Endothelial cell of umbilical vein (primary cell): ENCODE measurements around the gene HPSE2. TPM values are rescaled to one million over a fixed set of nuclear protein-coding genes. Genes with fewer than 3 reads are reported as not detected.

Source experiments
- BruUV-seq: library from RNA; stranded (reverse); fragments of 400-500 nt; replicated peaks from 2 replicates; lab custom pipeline; 2021; lab: Mats Ljungman, UMichigan
- CTCF ChIA-PET: fragments of 300-600, 350-600 bp; sonication (Branson Sonifier 250); formaldehyde crosslinking; loops from one replicate; lab custom pipeline; 2021; ENCODE audit warnings: antibody characterized with exemption, inconsistent platforms; lab: Charles Lee
- POLR2A ChIA-PET: fragments of 300-600, 350-600 bp; sonication (Branson Sonifier 250); formaldehyde crosslinking; loops from one replicate; lab custom pipeline; 2021; ENCODE audit warnings: antibody characterized with exemption, inconsistent platforms; lab: Charles Lee
- DNase-seq: peaks from one replicate; pipeline ENCODE4 v3.0.0-alpha.2; 2011; ENCODE audit warnings: low read depth, low spot score
- FAIRE-seq: peaks from 2 replicates; lab custom pipeline; 2011; peaks lifted over from hg19 to GRCh38; lab: Jason Lieb, UNC
- H2AFZ ChIP-seq: 2 replicates; pipeline ENCODE4 v1.6.0; 2012; ENCODE audit warnings: low read depth, low read length, control low read depth, inconsistent platforms
- H3K27ac ChIP-seq: 2 replicates; pipeline ENCODE4 v1.5.1; 2011; ENCODE audit warnings: low read depth, mild to moderate bottlenecking, control low read depth, low read length, moderate library complexity; ENCODE audit not compliant: insufficient read depth
- H3K27me3 ChIP-seq, 2 experiments: 2 replicates each; pipeline versions ENCODE4 v1.6.0 to v1.6.1; 2011; ENCODE audit warnings: low read length in 2 of 2, mixed read lengths in 1 of 2; ENCODE audit not compliant: control insufficient read depth in 2 of 2, insufficient read depth in 2 of 2
- H3K36me3 ChIP-seq, 2 experiments: 2 replicates in 1 of 2; 3 replicates in 1 of 2; pipeline ENCODE4 v1.5.1; 2011; ENCODE audit warnings: low read length in 2 of 2, mild to moderate bottlenecking in 1 of 2, moderate library complexity in 1 of 2; ENCODE audit not compliant: control insufficient read depth in 2 of 2, insufficient read depth in 2 of 2; ENCODE audit errors: extremely low read depth in 1 of 2
- H3K4me1 ChIP-seq: 3 replicates; pipeline ENCODE4 v1.5.1; 2011; ENCODE audit warnings: mild to moderate bottlenecking, low read length; ENCODE audit not compliant: control insufficient read depth, insufficient read depth; ENCODE audit errors: extremely low read depth
- H3K4me2 ChIP-seq: 2 replicates; pipeline ENCODE4 v1.6.1; 2011; ENCODE audit warnings: low read length, control low read depth, mixed read lengths; ENCODE audit not compliant: insufficient read depth
- H3K4me3 ChIP-seq, 3 experiments: fragments of 200-600 bp in 1 of 3; sonication (generic), shearing (Covaris generic) in 1 of 3; replicated peaks in 1 of 3; 2 replicates each; pipeline ENCODE4 v1.5.1; 2011 to 2016; ENCODE audit warnings: control low read depth in 3 of 3, low read length in 3 of 3, mild to moderate bottlenecking in 2 of 3, inconsistent platforms in 1 of 3, low read depth in 1 of 3, moderate library complexity in 1 of 3; ENCODE audit not compliant: insufficient read depth in 1 of 3
- H3K79me2 ChIP-seq: 2 replicates; pipeline ENCODE4 v1.6.0; 2012; ENCODE audit warnings: low read length, inconsistent platforms; ENCODE audit not compliant: control insufficient read depth, insufficient read depth
- H3K9ac ChIP-seq: replicated peaks from 2 replicates; pipeline ENCODE3; 2011; ENCODE audit warnings: low read length, control low read depth; ENCODE audit not compliant: insufficient read depth; ENCODE audit errors: extremely low read depth
- H3K9me1 ChIP-seq: replicated peaks from 3 replicates; pipeline ENCODE4 v1.6.0; 2011; ENCODE audit warnings: mild to moderate bottlenecking, low read length; ENCODE audit not compliant: control insufficient read depth, insufficient read depth; ENCODE audit errors: extremely low read depth
- H3K9me3 ChIP-seq: replicated peaks from 2 replicates; pipeline ENCODE4 v1.5.1; 2012; ENCODE audit warnings: low read length, inconsistent platforms; ENCODE audit not compliant: control insufficient read depth, insufficient read depth
- H4K20me1 ChIP-seq: replicated peaks from 2 replicates; pipeline ENCODE3; 2011; ENCODE audit warnings: mild to moderate bottlenecking, low read length; ENCODE audit not compliant: control insufficient read depth, insufficient read depth; ENCODE audit errors: extremely low read depth
- EZH2 ChIP-seq: IDR thresholded peaks from 2 replicates; pipeline ENCODE4 v1.6.1; 2012; ENCODE audit warnings: borderline replicate concordance, low read depth, mild to moderate bottlenecking, moderate library complexity, low read length, inconsistent platforms; ENCODE audit not compliant: severe bottlenecking
- FOS ChIP-seq: IDR thresholded peaks from 2 replicates; pipeline ENCODE4 v1.6.1; 2011; ENCODE audit warnings: mild to moderate bottlenecking, low read length, moderate library complexity, borderline replicate concordance; ENCODE audit not compliant: insufficient read depth
- GATA2 ChIP-seq: IDR thresholded peaks from 2 replicates; pipeline ENCODE4 v1.7.0; 2011; ENCODE audit warnings: low read depth, mild to moderate bottlenecking, moderate library complexity, mixed read lengths, low read length; ENCODE audit not compliant: insufficient read length, insufficient read depth
- JUN ChIP-seq: IDR thresholded peaks from 2 replicates; pipeline ENCODE4 v1.6.1; 2011; ENCODE audit warnings: borderline replicate concordance, low read depth; ENCODE audit not compliant: insufficient read length, insufficient read depth
- MYC ChIP-seq: IDR thresholded peaks from one replicate; pipeline ENCODE4 v1.6.1; 2011; ENCODE audit warnings: mild to moderate bottlenecking, low read depth, low read length
- POLR2A ChIP-seq: IDR thresholded peaks from 2 replicates; pipeline ENCODE4 v1.6.1; 2012; ENCODE audit warnings: low read depth, mild to moderate bottlenecking, control low read depth, low read length
- POLR2AphosphoS5 ChIP-seq: IDR thresholded peaks from 2 replicates; pipeline ENCODE4 v1.6.1; 2012; ENCODE audit warnings: low read depth, mild to moderate bottlenecking, control low read depth, low read length, moderate library complexity; ENCODE audit not compliant: insufficient read depth
- dilution Hi-C: fragments of 300-500 bp; cut with MboI; formaldehyde crosslinking; loops from one replicate; pipeline ENCODE4 v1.15.0; 2019; ENCODE audit warnings: low sequenced_read_pairs; ENCODE audit not compliant: extremely low pct_ligation_motif_present
- intact Hi-C: fragments of 100-400 bp; cut with micrococcal nuclease; formaldehyde crosslinking; loops from one replicate; pipeline ENCODE4 v1.10.0; 2022
- polyA plus RNA-seq, 4 experiments: library from polyadenylated mRNA; depleted of rRNA in 3 of 4; stranded (reverse) in 3 of 4; unstranded in 1 of 4; fragments of >200 nt; gene quantifications; 2 replicates each; pipeline versions ENCODE4 v1.2.1 to v1.2.3, GENCODE V29; 2011 to 2012; ENCODE audit warnings: missing spikeins in 1 of 4
- total RNA-seq: library from RNA; stranded (reverse); gene quantifications from 2 replicates; pipeline ENCODE4 v1.2.3, GENCODE V29; 2021
- TF ChIP-seq, protein P1 (sequence below): IDR thresholded peaks from 2 replicates; pipeline ENCODE4 v1.6.1; 2011; ENCODE audit not compliant: insufficient read depth, insufficient read length
- TF ChIP-seq, protein P2 (sequence below), 2 donors: IDR thresholded peaks; 1 replicate in 1 of 2; 2 replicates in 1 of 2; pipeline ENCODE4 v1.5.1; 2011; ENCODE audit warnings: low read length in 2 of 2, mild to moderate bottlenecking in 2 of 2, moderate library complexity in 2 of 2, control low read depth in 1 of 2, inconsistent platforms in 1 of 2, low read depth in 1 of 2; ENCODE audit not compliant: insufficient read depth in 1 of 2; ENCODE audit errors: extremely low read depth in 1 of 2

The HPSE2 gene
- total and polyA plus RNA-seq, 2 donors (not counting 3 experiments of a cell fraction or from before 2014, with no cell fraction given), result not detected

DNA sequence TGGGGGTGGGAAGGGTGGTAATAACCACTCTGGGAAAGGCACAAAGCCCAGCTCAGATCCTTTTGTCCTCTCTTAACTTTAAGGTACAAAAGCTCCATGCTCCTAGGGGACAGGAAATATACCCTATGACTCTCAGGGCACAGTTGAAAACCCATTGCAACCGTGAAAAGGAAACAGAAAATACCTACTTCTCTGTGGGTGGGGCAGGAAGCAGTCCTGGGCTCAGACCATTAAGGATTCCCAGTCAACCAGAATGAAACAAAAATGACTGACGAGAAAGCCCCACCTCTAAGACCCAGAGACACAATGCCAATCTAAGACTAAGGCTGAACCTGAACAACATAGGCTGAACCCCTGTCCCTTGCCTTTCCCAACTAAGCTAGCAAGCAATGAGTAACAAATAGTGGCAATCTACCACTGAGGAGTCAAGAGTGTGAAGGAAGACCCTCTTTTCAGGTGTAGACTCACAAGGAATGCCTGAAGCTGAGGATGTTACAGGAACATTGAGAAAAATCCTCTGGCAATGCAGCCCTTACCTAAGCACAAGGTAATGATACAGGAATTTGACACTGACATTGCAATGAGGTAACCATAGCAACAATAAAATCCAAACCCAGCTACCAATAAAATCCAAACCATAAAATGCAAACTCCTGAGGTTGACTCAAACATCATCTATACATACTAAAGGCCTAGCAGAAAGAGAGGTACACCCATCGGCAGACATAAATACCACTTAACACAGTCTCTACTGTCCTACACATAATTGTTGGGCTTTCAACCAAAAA is 380.1 kb downstream of the HPSE2 start:
- Histone ChIP-seq H3K4me2 (no peak overlapping the region), H3K9me3 (peaks cover 3% of the 10 kb centered on the region), H3K4me3 (no peak overlapping the region), H3K79me2 (no peaks in the 10 kb centered on the region), H3K27me3 (no peaks in the 10 kb centered on the region), H3K9ac (no peak overlapping the region), H4K20me1 (no peaks in the 10 kb centered on the region), H3K36me3 (no peaks in the 10 kb centered on the region), H3K4me1 (no peaks in the 10 kb centered on the region), H3K9me1 (no peaks in the 10 kb centered on the region), H3K27ac (no peak overlapping the region), H2AFZ (no peak overlapping the region)
- intact Hi-C loops (no loop called here), dilution Hi-C loops (no loop called here)
- TF ChIP-seq MYC, result no peak
- no peak for TF ChIP-seq POLR2A
- no peak for TF ChIP-seq JUN
- TF ChIP-seq EZH2, result no peak
- TF ChIP-seq, protein P1, sequence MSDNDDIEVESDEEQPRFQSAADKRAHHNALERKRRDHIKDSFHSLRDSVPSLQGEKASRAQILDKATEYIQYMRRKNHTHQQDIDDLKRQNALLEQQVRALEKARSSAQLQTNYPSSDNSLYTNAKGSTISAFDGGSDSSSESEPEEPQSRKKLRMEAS, result no peak
- TF ChIP-seq FOS, result no peak
- TF ChIP-seq GATA2, result no peak
- TF ChIP-seq POLR2AphosphoS5, result no peak
- TF ChIP-seq, protein P2, sequence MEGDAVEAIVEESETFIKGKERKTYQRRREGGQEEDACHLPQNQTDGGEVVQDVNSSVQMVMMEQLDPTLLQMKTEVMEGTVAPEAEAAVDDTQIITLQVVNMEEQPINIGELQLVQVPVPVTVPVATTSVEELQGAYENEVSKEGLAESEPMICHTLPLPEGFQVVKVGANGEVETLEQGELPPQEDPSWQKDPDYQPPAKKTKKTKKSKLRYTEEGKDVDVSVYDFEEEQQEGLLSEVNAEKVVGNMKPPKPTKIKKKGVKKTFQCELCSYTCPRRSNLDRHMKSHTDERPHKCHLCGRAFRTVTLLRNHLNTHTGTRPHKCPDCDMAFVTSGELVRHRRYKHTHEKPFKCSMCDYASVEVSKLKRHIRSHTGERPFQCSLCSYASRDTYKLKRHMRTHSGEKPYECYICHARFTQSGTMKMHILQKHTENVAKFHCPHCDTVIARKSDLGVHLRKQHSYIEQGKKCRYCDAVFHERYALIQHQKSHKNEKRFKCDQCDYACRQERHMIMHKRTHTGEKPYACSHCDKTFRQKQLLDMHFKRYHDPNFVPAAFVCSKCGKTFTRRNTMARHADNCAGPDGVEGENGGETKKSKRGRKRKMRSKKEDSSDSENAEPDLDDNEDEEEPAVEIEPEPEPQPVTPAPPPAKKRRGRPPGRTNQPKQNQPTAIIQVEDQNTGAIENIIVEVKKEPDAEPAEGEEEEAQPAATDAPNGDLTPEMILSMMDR (IDR thresholded peaks at IDR 0.05; ENCODE audit: extremely low read depth in 1 of 2, insufficient read depth in 1 of 2, low read depth in 1 of 2, low read length in 2 of 2), result no peak
- POLR2A ChIA-PET, result no interaction called here
- DNase-seq (no peak), FAIRE-seq (no peak)
- BruUV-seq, result no TSS peak
- CTCF ChIA-PET, result no interaction called here
